ENCODE data around the gene FASN.

DNA sequence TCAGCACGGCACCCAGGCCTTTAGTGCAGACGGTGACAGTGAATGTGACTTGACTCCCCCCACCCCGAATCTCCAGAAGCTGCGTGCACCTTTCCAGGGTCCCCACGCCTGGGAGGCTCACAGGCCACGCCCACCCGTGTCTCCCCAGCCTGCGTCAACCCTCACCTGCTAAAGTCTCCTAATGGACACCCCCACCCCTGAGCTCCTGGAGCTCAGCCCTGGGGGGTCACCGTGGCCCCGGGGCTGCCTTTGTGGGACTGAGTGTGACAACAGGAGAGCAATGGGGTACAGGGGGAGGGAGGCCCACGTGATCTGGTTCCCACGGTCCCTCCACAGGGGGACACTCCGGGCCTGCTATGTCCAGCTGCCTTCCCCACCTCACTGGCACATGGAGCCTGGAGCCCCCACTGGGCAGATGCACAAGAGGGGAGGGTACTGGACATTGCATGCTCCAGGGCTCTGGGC, 7.4 kb upstream of the FASN start:
- TF ChIP-seq EZH2 (IDR thresholded peaks at IDR 0.05; ENCODE audit: insufficient read depth, poor library complexity, severe bottlenecking) (no peak), EZH2phosphoT487 (IDR thresholded peaks at IDR 0.05; ENCODE audit: insufficient read depth, low read depth) (no peak)

Measured in GM23248 (cell line).